HS-27A (cell line): ENCODE measurements around the gene AURKA.
"Not testable (repeated sequence)": the region's sequence is repeated elsewhere in the genome, so short reads cannot be mapped to it uniquely, and the experiment has no call there.

Source experiments
- DNase-seq: peaks from one replicate; pipeline ENCODE4 v3.0.0-alpha.2; 2012; ENCODE audit warnings: low read depth, missing footprints

Gene AURKA

DNA sequence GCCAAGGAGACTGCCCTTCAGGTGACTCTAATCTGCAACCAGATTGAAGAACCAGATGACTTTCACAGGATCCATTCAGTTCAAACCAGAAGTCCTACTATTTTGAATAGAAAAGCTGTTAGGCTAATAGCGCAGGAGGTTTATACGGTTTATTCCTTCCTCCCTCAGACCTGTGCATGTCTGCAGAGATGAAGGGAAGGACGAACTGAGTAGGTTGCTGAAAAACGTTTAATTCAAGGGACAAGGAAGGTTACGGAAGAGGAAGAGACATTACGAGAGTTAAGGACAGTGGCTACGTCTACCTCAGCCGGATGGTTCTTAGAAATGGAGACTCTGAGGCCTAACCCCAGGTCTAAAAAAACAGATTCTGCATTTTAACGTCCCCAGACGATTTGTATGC is 978 bp downstream of the AURKA start:
- no peak for DNase-seq

DNA sequence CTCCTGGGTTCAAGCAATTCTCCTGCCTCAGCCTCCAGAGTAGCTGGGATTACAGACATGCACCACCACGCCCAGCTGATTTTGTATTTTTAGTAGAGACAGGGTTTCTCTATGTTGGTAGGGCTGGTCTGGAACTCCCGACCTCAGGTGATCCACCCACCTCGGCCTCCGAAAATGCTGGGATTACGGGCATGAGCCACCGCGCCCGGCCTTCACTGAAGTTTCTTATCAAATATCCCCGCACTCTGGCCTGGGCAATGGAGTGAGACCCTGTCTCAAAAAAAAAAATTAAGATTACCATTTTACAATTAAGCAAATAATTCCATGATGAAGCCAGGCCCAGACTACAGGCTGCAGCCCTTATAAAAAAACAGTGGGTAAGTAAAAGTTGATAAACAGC is 1.6 kb downstream of the AURKA start:
- not testable (repeated sequence) for DNase-seq

DNA sequence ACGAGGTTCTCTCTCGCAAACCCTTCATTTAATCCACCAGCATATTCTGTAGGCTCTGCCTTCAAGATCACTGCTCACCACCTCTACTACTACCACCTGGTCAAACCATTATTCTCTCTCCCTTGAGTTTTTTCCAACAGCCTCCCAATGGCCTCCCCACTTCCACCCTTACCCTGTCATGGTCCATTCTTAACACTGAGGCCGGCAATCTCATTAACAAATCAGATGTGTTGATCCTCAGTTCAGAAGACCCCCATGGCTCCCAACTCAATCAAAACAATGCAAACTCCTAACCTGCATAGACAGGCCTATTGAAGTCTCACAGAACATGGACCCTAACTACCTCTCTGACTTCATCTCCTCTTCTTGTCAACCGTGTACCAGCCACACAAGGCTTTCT is 2.2 kb downstream of the AURKA start:
- no peak for DNase-seq

DNA sequence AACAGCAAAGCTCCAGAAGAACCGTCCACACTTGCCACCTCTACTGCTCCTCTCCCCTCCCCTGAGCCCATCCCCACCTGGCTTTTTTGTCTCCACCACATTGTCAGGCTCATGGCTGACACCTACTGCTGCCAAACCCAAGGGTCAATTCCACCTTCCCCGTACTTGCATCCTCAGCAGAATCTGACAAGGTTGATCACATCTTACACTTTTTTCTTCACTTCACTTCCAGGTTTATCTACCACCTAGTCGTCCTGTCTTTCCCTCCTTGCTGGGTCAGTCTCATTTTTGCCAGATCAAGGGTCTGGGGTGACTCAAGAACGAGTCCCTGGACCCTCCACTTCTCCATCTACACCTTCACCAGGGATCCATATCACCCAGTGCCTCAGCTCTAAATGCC is 3.1 kb downstream of the AURKA start:
- no peak for DNase-seq

DNA sequence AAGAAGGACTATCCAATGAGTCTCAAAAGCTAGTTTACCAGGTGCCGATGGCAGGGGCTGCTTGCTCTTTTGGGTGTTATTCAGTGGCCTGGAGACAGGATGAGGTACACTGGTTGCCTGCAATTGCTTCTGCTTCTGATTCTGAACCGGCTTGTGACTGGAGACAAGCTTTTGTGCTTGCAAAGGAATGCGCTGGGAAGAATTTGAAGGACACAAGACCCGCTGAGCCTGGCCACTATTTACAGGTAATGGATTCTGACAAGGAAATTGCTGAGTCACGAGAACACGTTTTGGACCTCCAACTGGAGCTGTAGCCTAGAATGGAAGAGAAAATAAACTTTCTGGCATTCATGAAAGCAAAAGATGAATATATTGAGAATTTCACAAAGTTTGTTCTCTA is 5.8 kb downstream of the AURKA start:
- no peak for DNase-seq

DNA sequence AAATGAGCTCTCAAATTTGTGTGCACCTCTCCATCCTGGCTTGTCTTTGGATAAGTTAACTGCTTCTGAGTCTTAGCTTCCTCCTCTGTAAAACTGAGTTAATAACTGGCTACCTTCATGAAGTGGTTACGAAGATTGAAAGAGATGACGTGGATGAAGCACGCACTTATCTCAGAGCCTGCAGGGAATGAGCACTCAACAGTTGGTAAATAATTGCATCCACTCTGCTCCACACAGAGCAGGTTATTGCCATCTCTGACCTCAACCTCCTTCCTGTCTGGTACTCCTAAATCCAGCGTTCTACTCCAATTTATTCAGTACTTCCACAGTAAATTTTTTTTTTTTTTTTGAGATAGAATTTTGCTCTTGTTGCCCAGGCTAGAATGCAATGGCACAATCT is 6.9 kb downstream of the AURKA start:
- no peak for DNase-seq

DNA sequence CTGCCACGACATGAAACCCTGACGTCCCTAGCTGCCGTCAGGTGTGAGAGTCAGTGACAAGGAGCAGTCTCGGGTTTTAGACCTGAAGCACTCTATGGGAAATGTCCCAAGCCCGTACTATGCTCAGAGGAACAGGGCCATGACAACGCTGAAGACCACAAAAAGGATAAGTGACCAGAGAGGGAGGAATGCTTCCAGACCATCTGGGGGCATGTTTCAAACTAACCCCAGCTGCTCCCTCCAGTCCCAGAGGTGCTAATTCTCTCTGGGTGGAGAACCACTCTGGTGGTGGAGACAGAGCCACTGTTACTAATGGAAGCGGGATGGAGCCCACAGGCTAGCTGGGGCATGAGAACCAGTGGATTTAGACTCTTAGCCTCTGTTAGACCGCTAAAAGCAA is 8.7 kb downstream of the AURKA start:
- DNase-seq, result no peak

DNA sequence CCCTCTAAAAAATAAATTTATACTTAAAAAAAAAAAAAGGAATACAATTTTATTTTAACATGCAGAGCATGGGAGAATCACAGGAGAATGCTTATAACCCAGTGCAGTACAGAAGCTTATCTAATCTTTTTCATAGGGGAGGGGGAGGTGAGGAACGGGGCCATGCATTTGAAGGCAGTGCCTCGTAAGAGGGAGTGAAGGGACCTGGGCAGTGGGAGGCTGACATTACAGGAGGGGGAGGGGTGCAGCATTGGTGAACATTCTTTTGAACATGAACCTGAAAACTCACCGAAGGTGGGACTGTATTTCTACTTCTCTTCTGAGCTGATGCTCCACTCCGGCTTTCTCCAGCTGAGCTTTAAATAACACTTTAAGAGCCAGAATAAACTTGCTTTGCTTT is 9.3 kb downstream of the AURKA start:
- DNase-seq, result no peak

DNA sequence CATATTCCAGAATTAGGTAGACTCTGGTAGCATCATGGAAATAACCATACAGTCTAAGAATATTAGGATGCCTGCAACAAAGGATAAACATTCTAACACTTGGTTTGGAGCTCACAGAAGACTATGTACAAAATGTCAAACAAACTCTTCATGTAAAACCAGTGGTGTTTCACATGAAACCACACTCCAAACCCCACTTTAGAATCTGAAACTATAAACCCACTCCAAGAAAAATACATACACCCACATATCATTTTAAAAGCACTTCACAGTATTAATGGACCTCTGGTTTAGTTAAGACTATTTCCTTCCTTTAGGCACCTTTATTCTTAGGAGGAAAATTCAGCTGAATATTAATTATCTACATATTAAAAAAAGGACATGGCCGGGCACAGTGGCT is 10.5 kb downstream of the AURKA start:
- no peak for DNase-seq

DNA sequence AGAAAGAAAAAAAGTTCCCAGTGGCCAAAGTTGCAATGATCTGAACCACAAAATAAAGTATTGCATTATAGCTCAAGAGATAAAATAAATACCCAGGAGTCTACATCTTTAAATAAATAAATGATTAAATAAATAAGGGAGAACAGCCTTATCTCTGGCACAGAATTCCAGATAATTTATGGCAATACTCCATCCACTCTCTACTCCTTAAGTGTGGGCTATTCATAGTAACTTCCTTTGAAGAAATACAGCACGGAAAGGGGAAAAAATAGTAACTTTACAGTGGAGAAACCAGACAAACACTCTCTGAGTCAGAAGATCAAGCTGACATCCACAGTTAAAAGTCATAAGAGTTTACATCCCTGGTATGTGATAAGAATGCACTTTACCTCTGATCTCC is 11.6 kb downstream of the AURKA start:
- no peak for DNase-seq

DNA sequence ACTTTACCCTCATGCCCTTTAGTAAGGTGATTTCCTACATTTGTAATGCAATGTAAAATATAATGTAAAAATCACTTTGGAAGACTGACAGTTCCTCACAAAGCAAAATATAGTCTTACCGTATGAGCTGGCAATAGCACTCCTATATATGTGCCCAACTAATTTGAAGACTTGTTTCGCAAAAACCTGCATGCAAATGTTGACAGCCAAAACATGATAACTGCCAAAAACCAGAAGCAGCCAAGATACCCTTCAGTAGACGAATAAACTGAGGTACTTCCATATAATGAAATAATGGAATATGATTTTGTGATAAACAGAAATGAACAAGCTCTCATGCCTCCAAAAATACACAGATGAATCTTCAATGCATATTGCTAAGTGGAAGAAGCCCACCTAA is 13.6 kb downstream of the AURKA start:
- no peak for DNase-seq

DNA sequence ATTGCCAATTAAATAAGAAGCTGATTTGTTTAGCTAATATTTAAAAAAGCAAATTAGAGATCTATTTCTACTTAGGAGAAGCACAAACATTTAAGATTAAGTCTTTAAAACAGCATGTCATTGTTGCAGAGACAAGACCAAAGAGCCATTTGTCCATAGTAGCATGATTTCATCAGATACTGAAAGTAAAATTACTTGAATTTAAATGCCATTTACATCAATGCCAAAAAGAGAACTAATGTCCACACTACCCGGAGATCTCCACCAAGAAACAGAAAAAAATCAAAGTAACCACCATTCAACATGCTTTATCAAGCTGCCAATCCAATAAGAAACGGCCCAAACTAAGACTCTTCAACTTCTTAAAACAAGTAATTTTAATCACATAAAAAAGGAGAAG is 15.7 kb downstream of the AURKA start:
- no peak for DNase-seq

DNA sequence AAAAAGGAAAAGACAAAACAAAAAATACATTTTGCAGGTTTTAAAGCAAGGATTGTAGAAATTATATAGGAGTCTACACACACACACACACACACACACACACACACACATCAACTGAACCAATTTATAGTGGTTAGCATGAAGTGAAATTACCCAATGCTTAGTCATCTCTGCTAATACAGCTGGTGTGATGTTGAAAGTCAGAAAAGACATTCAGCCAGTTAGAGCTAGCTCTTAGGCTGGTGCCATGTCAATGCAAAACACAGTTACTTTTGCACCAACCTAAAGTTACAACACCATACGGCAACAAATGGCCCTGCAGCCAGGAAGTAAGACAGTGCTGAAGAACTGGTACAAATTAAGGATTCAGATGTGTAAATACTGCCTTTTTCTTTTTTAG is 18.1 kb downstream of the AURKA start:
- no peak for DNase-seq

DNA sequence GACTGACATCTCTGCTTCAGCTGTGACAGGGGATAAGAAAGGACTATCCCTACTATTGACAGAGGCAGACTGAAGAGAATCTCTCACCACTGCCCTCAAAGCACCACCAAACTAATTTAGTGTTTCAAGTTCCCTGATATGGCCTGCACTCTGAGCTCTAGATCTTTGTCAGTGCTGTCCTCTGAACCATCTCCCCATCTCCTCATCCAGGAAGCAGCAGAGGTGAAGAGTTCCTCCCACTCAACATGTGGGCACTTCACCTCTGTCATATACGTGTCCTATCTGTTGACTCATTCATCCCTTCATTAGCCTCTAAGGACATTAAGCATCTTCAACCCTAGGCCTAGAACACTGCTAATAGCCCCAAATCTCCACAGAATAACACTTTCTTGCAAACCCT is 19.2 kb downstream of the AURKA start:
- no peak for DNase-seq

DNA sequence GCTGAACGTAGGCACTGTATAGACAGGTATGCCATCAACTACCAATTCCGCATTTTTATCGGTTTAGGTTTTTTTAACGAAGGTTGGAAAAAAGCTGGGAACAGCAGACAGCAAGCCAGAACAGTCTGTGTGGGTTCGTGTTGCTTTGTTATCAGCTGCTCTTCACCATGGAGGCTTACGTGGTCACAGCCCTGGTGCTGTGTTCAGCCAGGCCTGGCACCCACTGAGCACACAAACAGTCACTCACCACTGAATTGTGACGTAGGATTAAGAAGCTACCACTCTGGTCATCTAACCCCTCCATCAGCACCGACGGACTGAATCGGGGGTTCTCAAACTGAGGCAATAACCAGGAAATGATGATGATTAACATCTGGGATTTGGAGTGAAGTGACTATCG is 20.0 kb downstream of the AURKA start:
- DNase-seq, result no peak

DNA sequence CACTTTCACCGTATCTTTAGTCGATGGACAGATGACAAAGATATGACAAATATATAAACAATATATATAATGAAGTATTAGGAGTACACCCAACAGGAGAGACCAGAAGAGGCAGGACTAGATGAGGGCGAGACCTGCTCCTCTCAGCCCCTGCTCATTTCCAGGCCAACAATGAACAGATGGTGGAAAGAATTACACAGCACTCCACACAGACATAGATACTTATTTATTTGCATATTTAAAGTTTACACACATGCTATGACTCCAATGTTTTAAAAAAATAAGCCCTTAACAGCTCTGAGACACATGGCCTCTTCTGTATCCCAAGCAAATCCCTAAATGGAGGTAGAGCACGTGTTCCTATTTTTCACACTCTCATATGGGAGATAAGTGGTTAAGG is 22.8 kb downstream of the AURKA start:
- no peak for DNase-seq

DNA sequence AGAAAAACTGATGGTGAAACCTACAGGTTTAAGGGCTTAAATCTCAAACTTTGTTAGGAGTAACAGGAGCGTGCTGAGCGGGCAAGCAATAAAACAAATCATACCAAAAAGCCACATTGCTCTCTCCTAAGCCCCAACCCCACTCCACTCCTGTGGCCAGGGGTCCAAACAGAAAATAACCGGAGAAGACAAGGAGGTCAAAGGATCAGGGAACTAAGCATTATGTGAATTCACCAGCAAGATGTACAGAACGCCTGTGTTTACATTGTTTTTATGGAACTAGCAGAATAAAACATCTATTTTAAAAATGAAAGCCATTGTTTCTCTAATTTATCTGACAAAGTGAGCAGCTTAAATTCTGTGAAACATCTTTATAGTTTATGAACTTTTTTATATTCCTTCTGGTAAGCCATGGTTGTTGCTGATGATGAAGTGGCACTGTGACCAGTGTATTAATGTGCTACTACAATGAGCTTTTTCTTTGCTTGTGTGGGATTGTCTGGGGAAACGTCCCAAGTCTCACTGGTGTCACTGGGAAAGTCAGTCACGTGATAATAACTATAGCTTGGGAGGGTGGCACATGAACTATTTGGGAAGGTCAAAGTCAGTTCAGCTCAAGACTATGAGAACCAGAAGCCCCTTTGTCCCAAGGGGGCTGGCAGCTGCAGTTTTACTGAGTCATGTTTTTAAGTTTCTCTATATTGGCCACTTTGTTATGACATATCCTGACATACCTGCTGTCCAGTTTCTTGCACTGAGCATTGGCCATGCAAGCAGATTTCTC is 23.5 kb downstream of the AURKA start:
- no peak for DNase-seq

DNA sequence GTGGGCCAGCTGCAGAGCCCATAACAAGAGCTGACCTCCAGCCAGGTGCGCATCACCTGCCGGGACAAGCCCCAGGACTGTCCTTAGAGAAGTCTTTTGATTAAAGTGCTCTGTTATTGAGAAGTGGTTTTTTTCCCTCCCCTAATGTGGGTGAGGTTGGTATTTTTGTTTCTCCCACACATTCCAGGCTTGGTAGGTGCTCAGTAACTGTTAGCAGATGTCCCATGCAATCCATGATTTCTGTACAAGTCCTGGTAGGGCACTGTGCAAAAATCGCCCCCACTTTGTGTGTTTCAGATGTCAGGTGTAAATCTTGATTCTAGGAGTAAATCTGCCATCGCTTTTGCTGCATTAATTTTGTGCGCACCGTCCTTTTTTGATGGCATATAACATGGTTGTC is 28.5 kb downstream of the AURKA start:
- DNase-seq, result no peak

DNA sequence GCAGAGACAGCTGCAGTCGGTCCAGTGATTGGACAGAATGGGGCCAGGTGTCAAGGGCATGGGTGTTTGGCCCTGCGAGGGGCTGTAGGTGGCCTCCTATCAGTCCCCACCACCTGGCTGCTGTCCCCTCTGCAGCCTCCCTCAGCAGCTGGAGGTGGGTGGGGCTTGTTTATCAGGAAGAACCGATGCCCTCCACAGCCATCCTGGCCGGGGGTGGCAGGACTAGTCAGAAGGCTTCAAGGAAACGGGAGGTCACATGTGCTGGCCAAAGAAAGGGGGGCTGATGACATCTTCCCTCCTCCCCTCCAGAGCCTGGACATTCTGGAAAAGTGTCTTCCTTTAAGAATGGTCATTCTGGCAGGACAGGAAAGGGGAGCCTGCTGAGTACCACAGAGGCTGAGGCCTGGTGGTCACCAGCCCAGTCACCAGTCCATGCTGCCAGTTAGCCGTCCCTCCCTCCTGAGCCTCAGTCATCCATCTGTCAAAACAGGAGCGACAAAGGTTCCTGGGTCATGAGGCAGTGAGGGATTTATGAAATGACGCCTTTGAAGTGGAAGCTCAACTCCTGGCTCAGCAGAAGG is 29.1 kb downstream of the AURKA start:
- DNase-seq, result no peak

DNA sequence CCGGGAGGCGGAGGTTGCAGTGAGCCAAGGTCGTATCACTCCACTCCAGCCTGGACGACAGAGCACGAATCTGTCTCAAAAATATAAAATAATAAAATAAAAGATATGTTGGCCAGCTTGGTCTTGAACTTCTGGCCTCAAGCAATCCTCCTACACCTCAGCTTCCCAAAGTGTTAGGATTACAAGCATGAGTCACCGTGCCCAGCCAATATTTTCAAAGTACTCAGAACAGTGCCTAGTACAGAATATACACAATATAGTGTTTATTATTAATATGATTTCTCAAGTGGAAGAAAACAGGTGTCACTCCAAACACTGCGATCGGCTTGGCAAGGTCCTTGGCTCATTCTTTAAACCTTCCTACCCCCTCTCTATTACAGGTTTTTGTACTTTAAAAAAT is 30.1 kb downstream of the AURKA start:
- DNase-seq, result no peak

DNA sequence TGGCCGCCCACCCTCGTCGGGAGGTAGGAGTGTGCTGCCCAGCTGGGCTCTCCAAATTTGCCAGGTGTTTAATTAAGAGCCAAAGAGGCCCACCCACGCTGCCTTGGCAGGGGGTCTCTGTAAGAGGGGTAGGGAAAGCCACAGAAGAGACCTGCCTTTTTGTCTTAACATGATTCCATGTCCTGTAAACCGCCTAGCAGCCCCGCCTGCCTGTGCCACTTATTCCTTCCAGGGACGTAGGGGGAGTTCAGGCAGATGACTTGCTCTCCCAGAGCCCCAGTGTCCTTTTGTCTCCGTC is 31.2 kb downstream of the AURKA start:
- no peak for DNase-seq

DNA sequence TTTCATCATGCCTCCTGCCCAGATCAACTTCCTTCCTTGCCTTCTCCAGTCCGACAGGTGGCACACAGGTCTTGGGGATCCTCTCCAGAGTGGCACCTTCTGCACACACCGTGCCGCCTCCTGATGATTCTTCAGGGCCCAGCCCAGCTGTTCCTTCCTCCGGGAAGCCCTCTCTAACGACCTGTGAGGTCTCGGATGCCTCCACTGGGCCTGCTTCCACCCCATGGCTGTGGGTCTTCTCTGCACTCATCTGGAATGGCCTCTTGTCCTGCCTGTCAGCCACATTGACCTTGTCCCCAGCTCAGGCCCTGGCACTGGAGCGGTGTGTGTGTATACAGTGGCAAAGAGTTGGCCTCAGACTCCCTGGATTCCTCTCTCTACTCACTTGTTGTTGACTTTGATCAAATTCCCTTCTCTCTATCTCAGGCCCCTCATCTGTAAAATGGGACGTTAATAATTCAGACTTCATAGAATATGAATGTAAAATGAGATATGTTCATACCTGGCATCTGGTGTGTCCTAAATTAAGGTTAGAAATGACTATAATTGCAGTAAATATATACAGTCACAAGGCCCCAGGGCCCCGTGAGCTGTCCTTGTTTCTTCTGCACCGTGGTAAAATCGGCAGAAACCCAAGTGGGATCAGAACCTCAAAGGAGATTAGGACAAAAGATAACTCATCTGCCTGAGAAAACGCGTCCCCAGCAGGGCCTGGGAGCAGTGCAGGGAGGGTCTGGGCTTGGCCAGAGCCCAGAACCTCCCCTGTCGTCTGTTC is 31.7 kb downstream of the AURKA start:
- no peak for DNase-seq

DNA sequence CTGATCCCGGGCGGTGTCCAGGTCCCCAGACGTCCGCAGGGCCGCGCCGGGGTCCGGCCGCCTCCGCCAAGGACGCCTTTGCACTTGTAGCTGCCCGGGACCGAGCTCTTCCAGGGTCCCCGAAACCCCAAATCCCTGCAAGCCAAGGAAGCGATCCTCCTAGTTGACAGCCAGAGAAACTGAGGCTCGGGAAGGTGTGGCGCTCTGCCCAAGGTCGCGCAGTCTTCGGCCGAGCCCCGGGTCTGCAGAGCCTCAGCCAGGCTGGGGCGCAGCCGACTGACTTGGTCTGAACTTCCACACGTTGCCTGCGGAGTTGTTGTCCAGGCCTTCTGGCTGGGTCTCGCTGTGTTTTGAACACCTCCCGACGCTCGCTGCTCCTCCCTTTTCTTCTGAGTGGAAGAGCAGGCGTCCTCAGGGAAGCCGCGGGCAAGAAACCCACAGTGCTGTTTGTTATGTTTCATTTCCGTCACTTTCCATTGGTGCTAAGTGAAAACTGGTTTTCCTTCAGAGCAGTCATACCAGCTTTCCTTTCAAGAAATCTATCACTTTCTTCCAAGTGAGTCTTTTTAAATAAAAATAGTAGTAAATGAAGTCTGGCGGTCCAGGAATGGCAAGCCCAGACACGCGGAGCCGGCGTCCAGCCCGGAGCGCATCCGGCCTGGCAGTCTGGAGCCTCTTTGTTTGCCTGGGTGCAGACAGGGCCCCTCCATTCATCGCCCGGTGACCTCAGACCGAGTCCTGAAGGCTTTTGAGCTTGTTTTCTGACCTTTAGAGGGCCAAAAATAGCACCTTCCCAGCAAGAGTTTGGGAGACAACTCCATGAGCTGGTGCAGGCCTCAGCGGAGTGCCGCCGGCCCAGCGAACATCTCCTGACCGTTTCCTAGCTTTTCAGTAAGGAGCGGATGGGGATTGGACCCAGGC is 32.5 kb downstream of the AURKA start:
- DNase-seq, result no peak
